Measurements from ENCODE around the gene CHD5.
A peak's percentile ranks its signal among the peaks of the same experiment; 100 is the strongest.

Gene CHD5

DNA sequence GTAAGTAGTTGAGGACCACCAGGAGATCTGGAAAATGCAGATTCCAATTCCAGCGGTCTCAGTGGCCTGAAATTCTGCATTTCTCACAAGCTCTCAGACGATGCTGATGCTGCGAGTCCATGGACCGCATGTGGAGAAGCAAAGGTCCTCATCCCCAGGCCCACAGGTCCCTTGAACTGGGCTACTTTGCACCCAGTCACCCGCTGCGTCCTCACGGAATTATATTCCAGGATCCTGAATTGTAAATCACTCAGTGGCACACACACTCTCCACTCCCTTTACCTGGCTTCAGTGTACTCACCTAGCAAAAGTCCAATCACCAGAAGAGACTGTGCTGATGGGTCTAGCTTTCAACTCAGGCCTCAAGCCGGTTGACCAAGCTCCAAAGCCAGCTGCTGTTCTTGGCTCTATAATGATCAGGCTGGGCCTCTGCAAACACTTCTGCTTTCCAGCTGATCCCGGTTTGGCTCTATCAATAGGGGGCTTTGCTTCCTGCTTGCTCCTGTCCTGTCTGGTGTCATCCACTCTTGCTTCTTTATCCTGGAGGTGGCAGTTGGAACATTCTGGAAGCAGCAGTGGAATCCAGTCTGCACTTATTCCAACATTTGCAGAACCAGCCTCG lies 20.2 kb upstream of the CHD5 start:
- no peak for DNase-seq (ENCODE audit: low spot score)

GRCh38 chr1:6199298-6200187 lies 19.4 kb upstream of the CHD5 start, which contains the start of gene RPL22:
TSS of gene RPL22 (minus strand) at chr1:6199595. CDS start at chr1:6199573, 22 bp downstream.
- peak; percentile 89 for DNase-seq (ENCODE audit: low spot score)

GRCh38 chr1:6198646-6199297 lies 18.7 kb upstream of the CHD5 start:
- DNase-seq (ENCODE audit: low spot score): no peak

DNA sequence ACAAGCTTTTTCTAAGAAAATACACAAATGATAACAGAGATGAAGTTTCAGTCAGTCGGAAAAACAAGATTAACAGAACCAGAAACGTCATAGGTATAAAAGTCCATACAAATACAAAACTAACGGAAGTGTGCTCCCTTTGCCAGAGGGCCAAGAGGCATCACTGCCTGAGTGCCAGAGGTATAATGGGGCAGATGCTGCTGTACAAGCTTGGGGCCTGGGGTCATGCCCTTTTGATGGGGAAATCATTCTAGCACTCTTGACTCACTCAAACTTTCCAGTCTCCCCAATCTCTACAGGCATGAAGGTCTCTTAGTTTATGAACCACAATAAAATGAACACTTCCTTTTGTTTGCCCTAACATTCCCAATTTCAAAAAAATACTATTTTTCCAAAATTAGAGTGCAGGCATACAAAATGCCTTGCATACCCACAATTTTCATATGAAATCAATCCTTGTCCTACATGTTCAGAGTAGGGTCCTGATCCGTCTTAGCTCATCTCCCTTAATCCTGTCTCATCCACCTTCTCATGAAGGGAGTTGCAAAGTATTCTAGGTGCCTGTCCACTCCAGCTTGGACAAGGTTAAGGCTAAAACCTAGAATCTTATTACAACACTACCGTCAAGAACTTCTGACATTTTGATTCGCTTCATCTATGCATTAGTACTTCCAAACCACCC lies 17.8 kb upstream of the CHD5 start:
- no peak for DNase-seq (ENCODE audit: low spot score)

DNA sequence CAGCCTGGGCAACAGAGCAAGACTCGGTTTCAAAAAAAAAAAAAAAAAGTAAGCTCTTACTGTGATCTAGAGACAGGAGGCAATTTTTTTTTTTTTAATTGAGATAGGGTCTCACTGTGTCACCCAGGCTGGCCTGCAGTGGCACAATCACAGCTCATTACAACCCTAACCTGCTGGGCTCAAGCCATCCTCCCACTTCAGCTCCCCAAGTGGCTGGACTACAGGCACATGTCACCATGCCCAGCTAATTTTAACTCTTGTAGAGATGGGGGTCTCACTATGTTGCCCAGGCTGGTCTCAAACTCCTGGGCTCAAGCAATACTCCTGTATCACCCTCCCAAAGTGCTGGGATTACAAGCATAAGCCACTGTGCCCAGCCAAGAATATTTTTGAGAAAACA lies 11.8 kb upstream of the CHD5 start:
- DNase-seq (ENCODE audit: low spot score): no peak

GRCh38 chr1:6188466-6188865 lies 8.3 kb upstream of the CHD5 start:
- DNase-seq (ENCODE audit: low spot score): no peak

DNA sequence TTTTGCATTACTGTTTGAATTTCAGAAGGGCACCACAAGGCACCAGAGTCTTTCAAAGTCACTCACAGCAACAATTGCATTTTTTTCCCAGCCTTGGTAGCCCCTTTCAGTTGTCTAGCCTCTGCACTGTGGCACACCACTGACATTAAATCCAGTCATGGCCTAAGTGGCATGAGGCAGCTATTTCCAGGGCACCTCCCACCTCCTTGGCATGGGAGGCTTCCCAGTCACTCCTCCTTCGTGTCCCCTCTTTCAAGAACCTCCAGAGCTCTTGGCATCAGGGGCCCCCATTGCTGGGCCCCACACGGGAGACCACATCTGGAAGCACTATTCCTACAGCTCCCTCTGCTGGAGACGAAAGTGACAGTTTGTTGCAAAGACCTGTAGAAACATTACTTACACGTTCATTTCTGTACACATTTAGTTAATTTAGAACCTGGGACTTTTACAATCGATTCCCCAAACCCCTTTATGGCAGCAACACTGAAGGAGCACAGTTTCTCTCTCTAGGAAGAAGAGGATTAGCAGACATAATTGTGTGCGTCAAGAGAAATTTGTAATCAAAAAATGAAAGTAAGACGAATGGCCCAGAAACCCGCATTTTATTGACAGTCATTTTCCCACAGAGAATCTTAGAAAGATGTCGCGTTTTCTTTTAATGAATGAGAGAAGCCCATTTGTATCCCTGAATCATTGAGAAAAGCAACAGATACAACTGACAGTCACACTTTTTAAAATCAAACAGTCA lies 5.7 kb upstream of the CHD5 start:
- peak; percentile 35 for DNase-seq (ENCODE audit: low spot score)

DNA sequence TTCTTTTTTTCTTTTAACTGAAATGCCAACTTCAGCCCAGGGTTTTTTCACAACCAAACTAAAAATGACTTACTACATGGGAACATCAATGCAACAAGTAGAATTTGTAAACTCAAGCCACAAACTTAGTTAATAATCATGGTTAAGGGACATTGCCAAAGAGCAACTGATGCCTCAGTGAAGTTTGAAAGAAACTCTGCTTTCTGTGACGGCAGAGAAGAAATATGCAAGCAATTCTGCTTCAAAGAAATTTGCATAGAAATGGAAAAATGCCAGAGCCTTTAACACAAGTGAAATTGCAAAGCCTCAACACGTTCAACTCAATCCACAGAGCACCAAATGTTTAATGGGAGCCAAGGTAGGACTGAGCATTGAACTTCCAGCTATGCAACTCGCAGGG lies 5.0 kb upstream of the CHD5 start:
- no peak for DNase-seq (ENCODE audit: low spot score)

DNA sequence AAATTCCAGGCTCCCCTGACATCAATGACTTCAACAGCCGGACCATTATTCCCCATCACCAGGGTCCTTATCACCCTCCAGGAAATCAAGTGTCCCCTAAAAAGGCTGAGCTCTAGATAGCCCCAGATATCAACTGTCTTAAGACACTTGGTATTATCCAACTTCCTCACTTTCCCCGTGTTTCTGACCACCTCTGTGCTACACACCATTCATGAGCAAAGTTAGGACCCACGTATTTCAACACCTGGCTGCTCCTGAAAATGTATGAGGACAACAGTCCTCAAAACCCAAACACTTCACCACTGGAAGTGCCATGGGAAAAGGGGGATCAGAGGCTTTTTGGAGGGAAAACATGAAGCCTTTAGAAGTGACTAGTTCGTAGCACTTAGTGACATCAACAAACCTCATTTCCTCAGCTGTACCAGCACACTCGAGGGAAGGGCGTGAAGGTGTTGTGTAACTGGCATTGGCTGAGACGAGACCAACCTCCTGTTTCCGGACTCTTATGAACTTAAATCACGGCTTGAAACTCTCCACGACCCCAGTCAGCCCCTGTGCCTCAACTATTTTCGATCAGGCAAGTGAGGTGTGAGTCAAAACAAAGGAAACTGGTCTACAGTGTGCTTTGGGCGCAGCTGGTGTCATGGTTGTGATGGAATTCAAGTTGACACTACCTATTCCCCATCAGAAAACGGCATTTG lies 4.1 kb upstream of the CHD5 start:
- no peak for DNase-seq (ENCODE audit: low spot score)

DNA sequence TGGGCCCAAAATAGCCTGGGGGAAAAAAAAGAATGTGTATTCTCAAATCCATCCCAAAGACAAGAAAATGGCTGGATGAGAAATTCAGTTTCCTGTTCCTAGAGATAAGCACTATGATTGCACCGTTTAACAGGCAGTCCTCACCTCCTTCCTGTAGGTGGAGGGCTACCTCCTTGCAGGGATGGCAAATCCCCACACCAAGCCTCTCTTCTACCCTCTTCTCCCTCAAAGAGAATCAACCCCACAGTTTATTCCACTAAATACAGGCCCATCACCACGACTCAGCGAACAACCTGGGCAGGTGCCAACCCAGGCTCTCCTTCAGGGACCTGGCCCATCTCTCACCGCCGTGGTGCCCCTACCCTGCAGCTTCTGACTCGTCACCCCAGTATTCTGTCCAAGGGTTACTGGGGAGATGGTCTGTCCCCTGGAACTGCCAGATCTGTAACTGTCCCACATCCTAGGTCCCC lies 3.4 kb upstream of the CHD5 start:
- peak; percentile 48 for DNase-seq (ENCODE audit: low spot score)

GRCh38 chr1:6181347-6181770 lies 1.2 kb upstream of the CHD5 start:
- peak; percentile 33 for DNase-seq (ENCODE audit: low spot score)

DNA sequence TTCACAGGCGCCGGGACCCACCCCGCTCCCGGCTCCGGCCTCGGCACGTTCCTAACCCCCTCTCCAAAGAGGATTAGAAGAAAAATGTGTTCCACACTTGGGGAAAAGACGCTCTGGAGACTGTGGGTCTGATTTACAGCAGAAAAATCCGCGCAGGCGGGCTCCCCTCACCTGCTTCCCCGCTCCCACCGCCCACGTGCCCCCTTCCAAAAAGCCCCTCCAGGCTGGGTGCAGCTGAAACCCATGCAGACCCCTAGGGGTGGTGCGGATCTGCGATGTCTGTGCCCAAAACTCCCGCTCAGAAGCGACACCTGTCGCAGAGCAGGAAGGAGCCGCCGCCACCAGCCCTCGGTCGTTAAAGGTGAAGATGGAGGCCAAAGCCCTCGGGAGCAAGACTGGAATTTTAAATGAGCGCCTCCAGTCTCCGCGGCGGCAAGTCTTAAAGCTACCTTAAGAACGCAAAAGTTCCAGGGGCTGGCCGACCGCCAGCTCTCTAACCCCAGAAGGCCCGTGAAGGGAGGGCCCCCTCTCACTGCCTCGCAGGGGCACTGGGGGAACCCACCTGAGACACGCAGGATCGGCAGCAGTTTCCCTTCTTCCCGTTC lies 688 bp upstream of the CHD5 start:
- DNase-seq (ENCODE audit: low spot score): peak; percentile 25

DNA sequence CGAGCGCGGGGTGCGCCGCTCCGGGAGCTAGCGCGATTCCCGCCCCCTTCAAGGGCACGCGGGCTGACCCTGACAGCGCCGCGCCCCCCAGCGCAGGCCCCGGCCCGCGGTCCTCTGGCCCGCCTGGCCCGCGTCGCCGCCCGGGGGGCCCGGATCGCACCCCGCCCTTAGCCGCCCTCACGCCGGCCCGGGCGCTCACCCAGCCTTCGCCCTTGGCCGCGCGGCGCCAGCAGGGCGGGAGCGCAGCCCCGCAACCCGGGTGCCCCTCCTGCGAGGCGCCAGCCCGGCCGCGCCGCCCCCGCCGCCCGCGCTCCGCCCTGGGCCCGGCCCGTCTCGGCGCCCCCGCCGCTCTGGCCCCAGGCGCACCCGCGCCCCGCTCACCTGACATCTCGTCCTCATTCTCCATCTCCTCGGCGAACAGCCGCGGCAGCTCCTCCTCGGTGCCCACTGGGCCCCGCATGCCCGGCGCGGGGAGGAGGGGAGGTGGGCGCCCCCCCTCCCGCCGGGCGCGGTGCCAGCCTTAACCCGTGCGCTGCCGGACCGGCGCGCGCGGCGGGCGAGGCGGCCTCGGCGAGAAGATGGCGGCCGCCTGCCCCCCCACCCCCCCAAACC lies 451 bp downstream of the CHD5 start:
- peak; percentile 49 for DNase-seq (ENCODE audit: low spot score)

GRCh38 chr1:6178751-6179563 lies 1.2 kb downstream of the CHD5 start:
- DNase-seq (ENCODE audit: low spot score): peak; percentile 73

DNA sequence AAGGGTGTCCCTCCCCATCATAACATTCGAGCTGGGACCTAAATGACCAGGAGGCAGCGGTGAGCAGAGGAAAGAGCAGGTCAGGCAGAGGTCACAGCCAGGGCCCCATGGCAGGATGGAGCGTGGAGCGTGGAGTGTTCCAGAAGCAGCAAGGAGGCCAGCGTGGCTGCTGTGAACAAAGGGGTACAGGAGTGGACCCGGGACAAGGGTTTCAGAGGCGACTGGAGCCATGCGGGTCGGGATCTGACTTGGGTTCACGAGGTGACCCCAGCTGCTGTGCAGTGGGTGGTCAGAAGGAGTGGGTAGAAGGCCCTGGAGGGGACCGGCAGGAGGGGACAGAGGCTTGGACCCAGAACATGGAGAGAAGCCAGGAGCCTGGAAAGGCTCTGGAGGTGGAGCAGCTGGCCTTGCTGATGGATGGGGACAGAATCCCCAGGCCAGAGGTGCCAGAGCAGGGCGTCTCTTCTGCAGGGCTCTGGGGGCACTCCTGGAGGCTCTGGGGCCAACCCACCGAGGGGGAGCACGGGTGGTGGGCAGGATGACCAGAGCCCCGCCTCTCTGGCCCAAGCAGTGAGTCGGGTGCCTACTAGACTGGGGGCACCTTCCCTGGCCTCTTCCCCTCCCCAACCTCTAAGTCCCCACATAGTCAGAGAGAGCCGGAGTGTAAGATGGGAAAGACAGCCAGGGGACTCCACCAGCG lies 2.3 kb downstream of the CHD5 start:
- DNase-seq (ENCODE audit: low spot score): no peak

- no peak for DNase-seq (ENCODE audit: low spot score)
These were observed 3.3 kb downstream of the CHD5 start for GRCh38 chr1:6176779-6177178.

- DNase-seq (ENCODE audit: low spot score): no peak
These were observed 4.7 kb downstream of the CHD5 start for GRCh38 chr1:6175411-6175828.

DNA sequence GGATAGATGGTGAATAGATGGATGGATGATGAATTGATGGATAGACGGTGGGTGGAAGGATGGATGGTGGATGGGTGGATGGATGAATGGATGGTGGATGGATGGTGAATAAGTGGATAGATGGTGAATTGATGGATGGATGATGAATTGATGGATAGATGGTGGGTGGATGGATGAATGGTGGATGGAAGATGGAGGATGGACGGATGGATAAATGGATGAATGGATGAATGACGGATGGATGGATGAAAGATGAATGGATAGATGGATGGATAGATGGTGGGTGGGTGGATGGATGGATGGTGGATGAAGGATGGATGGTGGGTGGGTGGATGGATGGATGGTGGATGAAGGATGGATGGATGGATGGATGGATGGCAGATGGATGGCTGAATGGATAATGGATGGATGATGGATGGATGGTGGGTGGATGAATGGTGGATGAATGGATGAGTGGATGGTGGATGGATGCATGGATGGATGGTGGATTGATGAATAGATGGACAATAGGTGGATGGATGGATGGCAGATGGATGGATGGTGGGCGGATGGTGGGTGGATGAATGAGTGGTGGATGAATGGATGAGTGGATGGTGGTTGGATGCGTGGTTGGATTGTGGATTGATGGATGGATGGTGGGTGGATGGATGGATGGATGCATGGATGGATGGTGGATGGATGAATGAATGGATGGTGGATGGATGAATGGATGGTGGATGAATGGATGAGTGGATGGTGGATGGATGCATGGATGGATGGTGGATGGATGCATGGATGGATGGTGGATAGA lies 5.3 kb downstream of the CHD5 start:
- DNase-seq (ENCODE audit: low spot score): no peak
